SK-N-SH (cell line): ENCODE data around the gene GNG13. TPM values are rescaled to one million over a fixed set of nuclear protein-coding genes. Genes with fewer than 3 reads are reported as not detected.

Experiments
- CTCF ChIA-PET: fragments of 300-600, 350-600 bp; formaldehyde crosslinking; extraction: SDS; loops from one replicate; lab custom pipeline; 2021; lab: Yijun Ruan, JAX
- POLR2A ChIA-PET: fragments of 350-600 bp; sonication (Branson Sonifier 250); formaldehyde crosslinking; extraction: SDS; loops from one replicate; lab custom pipeline; 2020; ENCODE audit warnings: antibody characterized with exemption, inconsistent platforms; lab: Yijun Ruan, JAX
- DNase-seq: peaks from one replicate; pipeline ENCODE4 v3.0.0; 2012
- H2AFZ ChIP-seq: fragments of 200-600 bp; sonication (generic); 2 replicates; pipeline ENCODE4 v1.8.1; 2016; ENCODE audit warnings: antibody characterized with exemption, mild to moderate bottlenecking, low read depth
- H3F3A ChIP-seq: fragments of 200-600 bp; sonication (generic); replicated peaks from 2 replicates; pipeline ENCODE3; 2016; ENCODE audit warnings: antibody characterized with exemption, mild to moderate bottlenecking; ENCODE audit not compliant: insufficient read depth
- H3K27ac ChIP-seq, 2 experiments: fragments of 200-500 bp in 1 of 2; fragments of 200-600 bp in 1 of 2; sonication (Bioruptor generic) in 1 of 2; sonication (generic), shearing (Covaris generic) in 1 of 2; 2 replicates each; pipeline versions ENCODE4 v1.5.1 to v1.6.1; 2014 to 2016; ENCODE audit warnings: low read depth in 2 of 2, inconsistent platforms in 1 of 2, low read length in 1 of 2, mild to moderate bottlenecking in 1 of 2, mixed read lengths in 1 of 2
- H3K27me3 ChIP-seq: fragments of 200-600 bp; sonication (generic), shearing (Covaris generic); 2 replicates; pipeline ENCODE4 v1.6.1; 2016; ENCODE audit warnings: mixed run types; ENCODE audit not compliant: insufficient read depth
- H3K36me3 ChIP-seq, 2 experiments: fragments of 200-500 bp in 1 of 2; fragments of 200-600 bp in 1 of 2; sonication (Bioruptor generic) in 1 of 2; sonication (generic) in 1 of 2; replicated peaks in 1 of 2; 2 replicates each; pipeline versions ENCODE3 to v1.5.1; 2014 to 2016; ENCODE audit warnings: low read length in 1 of 2, mild to moderate bottlenecking in 1 of 2; ENCODE audit not compliant: insufficient read depth in 2 of 2, control insufficient read depth in 1 of 2
- H3K4me1 ChIP-seq, 2 experiments: fragments of 200-500 bp in 1 of 2; fragments of 200-600 bp in 1 of 2; sonication (Bioruptor generic) in 1 of 2; sonication (generic), shearing (Covaris generic) in 1 of 2; 2 replicates each; pipeline versions ENCODE4 v1.5.1 to v1.6.1; 2014 to 2016; ENCODE audit warnings: low read depth in 1 of 2, low read length in 1 of 2, mixed run types in 1 of 2; ENCODE audit not compliant: insufficient read depth in 2 of 2, control insufficient read depth in 1 of 2
- H3K4me2 ChIP-seq: fragments of 200-600 bp; sonication (generic), shearing (Covaris generic); 2 replicates; pipeline ENCODE4 v1.6.1; 2017; ENCODE audit warnings: mixed run types
- H3K4me3 ChIP-seq, 2 experiments: fragments of 200-500 bp in 1 of 2; fragments of 200-600 bp in 1 of 2; sonication (Bioruptor generic) in 1 of 2; sonication (generic), shearing (Covaris generic) in 1 of 2; 2 replicates each; pipeline versions ENCODE4 v1.5.1 to v1.8.1; 2014 to 2016; ENCODE audit warnings: low read depth in 2 of 2, inconsistent platforms in 1 of 2, low read length in 1 of 2, mild to moderate bottlenecking in 1 of 2, mixed read lengths in 1 of 2, moderate library complexity in 1 of 2
- H3K79me2 ChIP-seq: fragments of 200-600 bp; sonication (generic); 2 replicates; pipeline ENCODE4 v1.8.1; 2017; ENCODE audit warnings: mild to moderate bottlenecking; ENCODE audit not compliant: insufficient read depth
- H3K9ac ChIP-seq: fragments of 200-600 bp; sonication (generic); 2 replicates; pipeline ENCODE4 v1.6.1; 2017; ENCODE audit warnings: mixed run types
- H3K9me2 ChIP-seq: fragments of 200-600 bp; sonication (generic); 2 replicates; pipeline ENCODE4 v1.6.1; 2017; ENCODE audit warnings: mixed run types
- H3K9me3 ChIP-seq: fragments of 200-600 bp; sonication (generic); 2 replicates; pipeline ENCODE4 v1.6.1; 2017; ENCODE audit warnings: mixed run types, mild to moderate bottlenecking, moderate library complexity
- H4K20me1 ChIP-seq: fragments of 200-600 bp; sonication (generic); 2 replicates; pipeline ENCODE4 v1.6.1; 2017; ENCODE audit warnings: mild to moderate bottlenecking, mixed run types; ENCODE audit not compliant: insufficient read depth
- EP300 ChIP-seq, 2 experiments: IDR thresholded peaks; 2 replicates each; pipeline versions ENCODE4 v1.4.0 to v1.6.1; 2012; ENCODE audit warnings: borderline replicate concordance in 1 of 2, low read depth in 1 of 2, low read length in 1 of 2
- FOSL2 ChIP-seq: IDR thresholded peaks from 2 replicates; pipeline ENCODE4 v1.4.0; 2012; ENCODE audit warnings: low read depth, mild to moderate bottlenecking, moderate library complexity, borderline replicate concordance
- FOXM1 ChIP-seq: IDR thresholded peaks from 2 replicates; pipeline ENCODE4 v1.4.0; 2012; ENCODE audit warnings: low read depth, mild to moderate bottlenecking
- GATA2 ChIP-seq: sonication (generic); formaldehyde crosslinking; IDR thresholded peaks from 2 replicates; pipeline ENCODE4 v1.5.0; 2020; ENCODE audit warnings: mild to moderate bottlenecking, missing genetic modification reagents
- JUND ChIP-seq: IDR thresholded peaks from 2 replicates; pipeline ENCODE4 v1.4.0; 2012
- MEF2A ChIP-seq: IDR thresholded peaks from 2 replicates; pipeline ENCODE4 v1.4.0; 2012; ENCODE audit warnings: low read depth, borderline replicate concordance
- POLR2AphosphoS5 ChIP-seq: IDR thresholded peaks from 2 replicates; pipeline ENCODE4 v1.6.1; 2012; ENCODE audit warnings: low read depth, low read length
- SMC3 ChIP-seq: IDR thresholded peaks from 2 replicates; pipeline ENCODE4 v1.6.1; 2012; ENCODE audit warnings: low read depth, low read length, improper control_type of control experiment
- TAF1 ChIP-seq: IDR thresholded peaks from 2 replicates; pipeline ENCODE4 v1.6.1; 2012; ENCODE audit warnings: low read depth, mild to moderate bottlenecking, low read length, moderate library complexity, borderline replicate concordance
- TCF12 ChIP-seq: IDR thresholded peaks from 2 replicates; pipeline ENCODE4 v1.4.0; 2012
- YY1 ChIP-seq: IDR thresholded peaks from 2 replicates; pipeline ENCODE4 v1.4.0; 2012; ENCODE audit warnings: low read depth, mild to moderate bottlenecking
- WGBS: methylation state at CpG from one replicate; pipeline ENCODE4 v1.1.6; 2017; ENCODE audit warnings: low lambda C conversion rate; 5-methylcytosine and 5-hydroxymethylcytosine counted together
- polyA plus RNA-seq, 3 experiments: library from polyadenylated mRNA; depleted of rRNA; stranded (reverse); fragments of >200 nt; gene quantifications; 2 replicates each; pipeline ENCODE4 v1.2.3, GENCODE V29; 2012
- TF ChIP-seq, protein P1 (sequence below): IDR thresholded peaks from 2 replicates; pipeline ENCODE4 v1.6.1; 2012; ENCODE audit warnings: mild to moderate bottlenecking, low read depth, low read length, moderate library complexity
- TF ChIP-seq, protein P2 (sequence below): IDR thresholded peaks from 2 replicates; pipeline ENCODE4 v1.4.0; 2012; ENCODE audit warnings: low read depth, borderline replicate concordance
- TF ChIP-seq, protein P3 (sequence below): fragments of 200-600 bp; sonication (generic); IDR thresholded peaks from 2 replicates; pipeline ENCODE4 v1.6.1; 2017; ENCODE audit warnings: antibody characterized with exemption, mild to moderate bottlenecking, moderate library complexity
- TF ChIP-seq, protein P4 (sequence below): fragments of 150-350 bp; IDR thresholded peaks from 2 replicates; pipeline ENCODE4 v1.6.1; 2016; ENCODE audit warnings: mild to moderate bottlenecking, low read depth, low read length
- TF ChIP-seq, protein P5 (sequence below): IDR thresholded peaks from 2 replicates; pipeline ENCODE4; 2012

The GNG13 gene
- polyA plus RNA-seq, 1 of the 3 experiments (the other 2 are of a cell fraction): not detected

DNA sequence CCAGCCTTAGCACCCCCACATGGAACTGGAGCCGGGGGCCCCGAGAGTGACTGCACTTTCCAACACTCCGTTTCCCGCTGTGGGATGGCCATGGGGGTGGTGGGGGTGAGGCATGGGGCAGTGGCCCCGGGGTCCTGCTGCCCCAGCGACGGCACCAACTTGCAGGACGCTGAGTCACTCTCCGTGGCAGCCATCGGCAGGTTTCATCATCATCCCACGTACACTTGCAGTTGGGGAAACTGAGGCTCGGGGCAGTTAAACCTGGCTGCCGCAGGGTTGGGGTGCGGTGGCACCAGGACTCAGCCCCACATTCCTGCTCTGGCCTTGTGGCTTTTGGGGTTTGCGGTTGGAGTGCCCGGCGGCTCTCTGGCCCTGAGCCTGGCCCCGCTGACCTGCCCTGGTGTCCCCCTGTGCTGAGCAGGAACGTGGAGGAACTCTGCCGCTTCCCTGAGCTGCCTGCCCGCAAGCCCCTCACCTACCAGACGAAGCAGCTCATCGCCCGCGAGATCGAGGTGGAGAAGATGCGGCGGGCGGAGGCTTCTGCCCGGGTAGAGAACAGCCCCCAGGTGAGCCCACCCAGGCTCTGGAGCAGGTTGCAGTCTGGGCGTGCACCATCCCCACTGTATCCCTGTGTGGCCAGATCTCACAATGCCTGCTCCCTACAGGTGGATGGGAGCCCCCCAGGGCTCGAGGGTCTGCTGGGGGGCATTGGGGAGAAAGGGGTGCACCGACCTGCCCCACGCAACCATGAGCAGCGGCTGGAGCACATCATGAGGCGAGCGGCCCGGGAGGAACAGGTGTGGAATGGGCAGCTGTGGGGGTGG, 4.0 kb downstream of the GNG13 start:
- Histone ChIP-seq H3K27me3 (peaks cover 17% of the 10 kb centered on the region; the same call in 1 of the 2 replicates), H3K4me2 (no peak overlapping the region), H3K9me2 (no peaks in the 10 kb centered on the region), H3K9me3 (no peaks in the 10 kb centered on the region), H4K20me1 (no peaks in the 10 kb centered on the region), H3K9ac (no peak overlapping the region), H3K4me1 (peaks cover 0 to 6% of the 10 kb centered on the region in 2 experiments; a peak in 1 of 4 replicates), H3F3A (no peaks in the 10 kb centered on the region), H3K4me3 (no peak overlapping the region), H3K79me2 (no peaks in the 10 kb centered on the region), H2AFZ (no peak overlapping the region), H3K36me3 (no peaks in the 10 kb centered on the region), H3K27ac (no peak overlapping the region)
- WGBS: 87% methylated on average over 19 of the region's 38 CpGs
- ChIA-PET CTCF (interaction anchor here (0.7 to 3.3 kb wide), 4 partner anchors 11 to 84 kb away, joined by 3 to 11 read pairs (median 4); partner anchors contain the start of gene CIAO3), POLR2A (no interaction called here)
- DNase-seq: no peak
- TF ChIP-seq SMC3: no peak
- TF ChIP-seq MEF2A: no peak
- no peak for TF ChIP-seq GATA2 (CRISPR knock-in tag)
- TF ChIP-seq FOXM1: no peak
- no peak for TF ChIP-seq POLR2AphosphoS5

DNA sequence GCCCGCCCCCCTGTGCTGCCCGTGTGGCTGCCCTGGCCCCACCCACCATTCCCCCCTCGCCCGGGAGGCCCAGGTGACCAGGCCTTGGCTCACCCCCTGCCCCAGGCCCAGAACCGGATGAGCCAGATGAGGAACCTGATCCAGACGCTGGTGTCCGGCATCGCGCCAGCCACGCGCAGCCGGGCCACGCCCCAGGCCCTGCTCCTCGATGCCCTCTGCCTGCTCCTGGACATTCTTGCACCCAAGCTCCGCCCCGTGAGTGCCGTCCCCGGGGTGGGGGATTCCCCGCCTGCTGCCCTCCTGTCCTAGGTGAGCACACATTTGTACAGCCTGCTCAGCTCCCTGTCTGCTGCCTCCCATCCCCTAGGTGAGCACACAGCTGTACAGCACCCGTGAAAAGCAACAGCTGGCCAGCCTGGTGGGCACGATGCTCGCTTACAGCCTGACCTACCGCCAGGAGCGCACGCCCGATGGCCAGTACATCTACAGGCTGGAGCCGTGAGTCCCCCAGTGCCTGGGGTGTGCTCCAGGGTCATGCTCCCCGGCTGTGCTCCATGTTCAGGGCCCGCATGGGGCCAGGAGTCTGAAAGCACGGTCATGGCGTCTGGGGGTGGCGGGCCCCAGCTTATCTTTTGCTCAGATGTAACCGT, 4.8 kb downstream of the GNG13 start:
- no peak overlapping the region for H3K27ac ChIP-seq
- H2AFZ ChIP-seq: no peak overlapping the region
- H3K4me1 ChIP-seq: peaks cover 0 to 6% of the 10 kb centered on the region in 2 experiments; a peak in 1 of 4 replicates
- no peaks in the 10 kb centered on the region for H3F3A ChIP-seq
- POLR2A ChIA-PET: no interaction called here
- CTCF ChIA-PET: interaction anchor here (0.7 to 3.3 kb wide), 4 partner anchors 11 to 83 kb away, joined by 3 to 11 read pairs (median 4); partner anchors contain the start of gene CIAO3
- H3K9me3 ChIP-seq: no peaks in the 10 kb centered on the region
- no peak for DNase-seq
- no peak overlapping the region for H3K4me2 ChIP-seq
- H3K79me2 ChIP-seq: no peaks in the 10 kb centered on the region
- H3K9ac ChIP-seq: no peak overlapping the region
- WGBS: 81% methylated on average over 15 of the region's 33 CpGs
- peaks cover 0 to 4% of the 10 kb centered on the region in 2 experiments for H3K36me3 ChIP-seq
- H3K9me2 ChIP-seq: no peaks in the 10 kb centered on the region
- no peak overlapping the region for H3K4me3 ChIP-seq
- H4K20me1 ChIP-seq: no peaks in the 10 kb centered on the region
- H3K27me3 ChIP-seq: 0 out of 2 replicates have a peak, but pooled peaks cover 9% of the 10 kb centered on the region
- no peak for TF ChIP-seq FOXM1
- no peak for TF ChIP-seq YY1
- TF ChIP-seq FOSL2: no peak
- no peak for TF ChIP-seq TCF12
- TF ChIP-seq TAF1: no peak
- TF ChIP-seq, protein P1, sequence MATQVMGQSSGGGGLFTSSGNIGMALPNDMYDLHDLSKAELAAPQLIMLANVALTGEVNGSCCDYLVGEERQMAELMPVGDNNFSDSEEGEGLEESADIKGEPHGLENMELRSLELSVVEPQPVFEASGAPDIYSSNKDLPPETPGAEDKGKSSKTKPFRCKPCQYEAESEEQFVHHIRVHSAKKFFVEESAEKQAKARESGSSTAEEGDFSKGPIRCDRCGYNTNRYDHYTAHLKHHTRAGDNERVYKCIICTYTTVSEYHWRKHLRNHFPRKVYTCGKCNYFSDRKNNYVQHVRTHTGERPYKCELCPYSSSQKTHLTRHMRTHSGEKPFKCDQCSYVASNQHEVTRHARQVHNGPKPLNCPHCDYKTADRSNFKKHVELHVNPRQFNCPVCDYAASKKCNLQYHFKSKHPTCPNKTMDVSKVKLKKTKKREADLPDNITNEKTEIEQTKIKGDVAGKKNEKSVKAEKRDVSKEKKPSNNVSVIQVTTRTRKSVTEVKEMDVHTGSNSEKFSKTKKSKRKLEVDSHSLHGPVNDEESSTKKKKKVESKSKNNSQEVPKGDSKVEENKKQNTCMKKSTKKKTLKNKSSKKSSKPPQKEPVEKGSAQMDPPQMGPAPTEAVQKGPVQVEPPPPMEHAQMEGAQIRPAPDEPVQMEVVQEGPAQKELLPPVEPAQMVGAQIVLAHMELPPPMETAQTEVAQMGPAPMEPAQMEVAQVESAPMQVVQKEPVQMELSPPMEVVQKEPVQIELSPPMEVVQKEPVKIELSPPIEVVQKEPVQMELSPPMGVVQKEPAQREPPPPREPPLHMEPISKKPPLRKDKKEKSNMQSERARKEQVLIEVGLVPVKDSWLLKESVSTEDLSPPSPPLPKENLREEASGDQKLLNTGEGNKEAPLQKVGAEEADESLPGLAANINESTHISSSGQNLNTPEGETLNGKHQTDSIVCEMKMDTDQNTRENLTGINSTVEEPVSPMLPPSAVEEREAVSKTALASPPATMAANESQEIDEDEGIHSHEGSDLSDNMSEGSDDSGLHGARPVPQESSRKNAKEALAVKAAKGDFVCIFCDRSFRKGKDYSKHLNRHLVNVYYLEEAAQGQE: no peak
- TF ChIP-seq, protein P2, sequence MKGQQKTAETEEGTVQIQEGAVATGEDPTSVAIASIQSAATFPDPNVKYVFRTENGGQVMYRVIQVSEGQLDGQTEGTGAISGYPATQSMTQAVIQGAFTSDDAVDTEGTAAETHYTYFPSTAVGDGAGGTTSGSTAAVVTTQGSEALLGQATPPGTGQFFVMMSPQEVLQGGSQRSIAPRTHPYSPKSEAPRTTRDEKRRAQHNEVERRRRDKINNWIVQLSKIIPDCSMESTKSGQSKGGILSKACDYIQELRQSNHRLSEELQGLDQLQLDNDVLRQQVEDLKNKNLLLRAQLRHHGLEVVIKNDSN: no peak
- no peak for TF ChIP-seq MEF2A
- no peak for TF ChIP-seq JUND
- TF ChIP-seq, protein P3, sequence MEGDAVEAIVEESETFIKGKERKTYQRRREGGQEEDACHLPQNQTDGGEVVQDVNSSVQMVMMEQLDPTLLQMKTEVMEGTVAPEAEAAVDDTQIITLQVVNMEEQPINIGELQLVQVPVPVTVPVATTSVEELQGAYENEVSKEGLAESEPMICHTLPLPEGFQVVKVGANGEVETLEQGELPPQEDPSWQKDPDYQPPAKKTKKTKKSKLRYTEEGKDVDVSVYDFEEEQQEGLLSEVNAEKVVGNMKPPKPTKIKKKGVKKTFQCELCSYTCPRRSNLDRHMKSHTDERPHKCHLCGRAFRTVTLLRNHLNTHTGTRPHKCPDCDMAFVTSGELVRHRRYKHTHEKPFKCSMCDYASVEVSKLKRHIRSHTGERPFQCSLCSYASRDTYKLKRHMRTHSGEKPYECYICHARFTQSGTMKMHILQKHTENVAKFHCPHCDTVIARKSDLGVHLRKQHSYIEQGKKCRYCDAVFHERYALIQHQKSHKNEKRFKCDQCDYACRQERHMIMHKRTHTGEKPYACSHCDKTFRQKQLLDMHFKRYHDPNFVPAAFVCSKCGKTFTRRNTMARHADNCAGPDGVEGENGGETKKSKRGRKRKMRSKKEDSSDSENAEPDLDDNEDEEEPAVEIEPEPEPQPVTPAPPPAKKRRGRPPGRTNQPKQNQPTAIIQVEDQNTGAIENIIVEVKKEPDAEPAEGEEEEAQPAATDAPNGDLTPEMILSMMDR: no peak
- TF ChIP-seq, protein P4, sequence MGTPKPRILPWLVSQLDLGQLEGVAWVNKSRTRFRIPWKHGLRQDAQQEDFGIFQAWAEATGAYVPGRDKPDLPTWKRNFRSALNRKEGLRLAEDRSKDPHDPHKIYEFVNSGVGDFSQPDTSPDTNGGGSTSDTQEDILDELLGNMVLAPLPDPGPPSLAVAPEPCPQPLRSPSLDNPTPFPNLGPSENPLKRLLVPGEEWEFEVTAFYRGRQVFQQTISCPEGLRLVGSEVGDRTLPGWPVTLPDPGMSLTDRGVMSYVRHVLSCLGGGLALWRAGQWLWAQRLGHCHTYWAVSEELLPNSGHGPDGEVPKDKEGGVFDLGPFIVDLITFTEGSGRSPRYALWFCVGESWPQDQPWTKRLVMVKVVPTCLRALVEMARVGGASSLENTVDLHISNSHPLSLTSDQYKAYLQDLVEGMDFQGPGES: no peak
- TF ChIP-seq, protein P5, sequence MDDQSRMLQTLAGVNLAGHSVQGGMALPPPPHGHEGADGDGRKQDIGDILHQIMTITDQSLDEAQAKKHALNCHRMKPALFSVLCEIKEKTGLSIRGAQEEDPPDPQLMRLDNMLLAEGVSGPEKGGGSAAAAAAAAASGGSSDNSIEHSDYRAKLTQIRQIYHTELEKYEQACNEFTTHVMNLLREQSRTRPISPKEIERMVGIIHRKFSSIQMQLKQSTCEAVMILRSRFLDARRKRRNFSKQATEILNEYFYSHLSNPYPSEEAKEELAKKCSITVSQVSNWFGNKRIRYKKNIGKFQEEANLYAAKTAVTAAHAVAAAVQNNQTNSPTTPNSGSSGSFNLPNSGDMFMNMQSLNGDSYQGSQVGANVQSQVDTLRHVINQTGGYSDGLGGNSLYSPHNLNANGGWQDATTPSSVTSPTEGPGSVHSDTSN: no peak
- TF ChIP-seq EP300 (IDR thresholded peaks at IDR 0.05; ENCODE audit: borderline replicate concordance in 1 of 2, low read depth in 1 of 2, low read length in 1 of 2): no peak
- no peak for TF ChIP-seq POLR2AphosphoS5
